Stimulated activated CD4-positive, alpha-beta T cell treated with anti-CD3 and anti-CD28 coated beads, Interleukin-12 subunit alpha, Interleukin-12 subunit beta, amount 100 ng/mL, for 48 hours (primary cell): Measurements from ENCODE around the gene PLCH1.
"Not testable (repeated sequence)": the region's sequence is repeated elsewhere in the genome, so short reads cannot be mapped to it uniquely, and the experiment has no call there.

Experiments used
- DNase-seq, 3 donors: peaks; one replicate each; pipeline ENCODE4 v3.0.0-alpha.2; 2020; ENCODE audit warnings: low read depth in 2 of 3, low spot score in 1 of 3

PLCH1 gene

DNA sequence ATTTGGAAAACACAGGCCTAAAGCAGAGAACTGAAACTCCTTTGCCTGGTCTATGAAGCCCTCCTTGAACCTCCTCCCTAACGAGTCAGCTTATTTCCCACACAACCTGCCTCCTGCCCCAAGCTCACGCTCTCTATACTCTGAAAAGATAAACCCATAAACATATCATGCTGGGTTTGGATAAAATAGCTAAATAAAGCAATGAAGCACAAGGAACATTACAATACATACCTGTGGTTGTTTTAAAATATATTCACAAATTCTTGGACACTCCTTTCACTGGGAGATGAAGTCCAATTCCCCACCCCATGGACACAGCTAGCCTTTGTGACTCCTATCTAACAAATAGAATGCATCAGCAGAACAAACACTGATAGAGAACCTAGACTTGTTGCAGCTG lies 98.2 kb downstream of the PLCH1 start:
- no peak for DNase-seq

DNA sequence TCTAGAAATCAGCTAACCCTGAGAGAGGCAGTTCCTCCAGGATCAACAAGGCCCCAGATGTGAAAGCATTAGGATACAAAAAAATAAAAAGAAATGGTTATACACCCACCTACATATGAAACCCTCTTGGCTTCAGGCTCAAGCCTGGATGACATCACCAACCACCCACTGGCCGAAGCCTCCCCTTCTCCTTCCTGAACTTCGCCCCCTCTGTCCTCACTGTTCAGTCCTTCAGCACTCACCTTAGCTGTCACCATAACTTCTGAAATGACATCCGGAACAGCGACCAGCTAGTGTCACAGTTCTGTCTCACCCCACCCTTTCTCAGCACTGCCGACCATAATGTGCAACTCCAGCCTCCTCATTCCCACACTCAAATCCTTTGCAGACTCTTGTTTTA lies 98.7 kb downstream of the PLCH1 start:
- no peak for DNase-seq

DNA sequence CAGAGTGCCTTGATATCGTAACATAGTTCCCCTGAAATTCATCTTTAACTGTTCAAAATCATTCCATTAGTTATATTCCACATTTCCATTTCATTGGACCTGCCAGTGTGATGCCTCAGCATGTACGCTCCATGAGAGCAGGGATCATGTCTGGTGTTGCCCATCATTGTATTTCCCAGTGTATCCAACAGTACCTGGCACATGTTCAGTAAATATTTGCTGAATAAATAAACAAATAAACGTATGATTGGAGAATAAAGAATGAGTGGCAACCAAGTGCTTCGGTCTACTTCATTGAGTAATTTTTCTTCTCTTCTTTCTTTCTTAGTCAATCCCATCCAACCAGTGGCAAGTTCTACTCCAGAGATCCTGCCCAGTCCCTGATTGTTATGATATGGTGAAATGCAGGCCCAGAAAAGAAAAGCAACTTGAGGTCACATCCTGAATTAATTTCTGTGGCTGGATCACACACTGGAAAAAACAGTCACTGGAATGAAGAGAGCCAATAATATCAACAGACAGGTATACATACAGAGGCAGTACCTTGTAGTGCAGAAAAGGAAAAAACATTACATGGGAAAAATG lies 101.2 kb downstream of the PLCH1 start:
- DNase-seq = no peak

DNA sequence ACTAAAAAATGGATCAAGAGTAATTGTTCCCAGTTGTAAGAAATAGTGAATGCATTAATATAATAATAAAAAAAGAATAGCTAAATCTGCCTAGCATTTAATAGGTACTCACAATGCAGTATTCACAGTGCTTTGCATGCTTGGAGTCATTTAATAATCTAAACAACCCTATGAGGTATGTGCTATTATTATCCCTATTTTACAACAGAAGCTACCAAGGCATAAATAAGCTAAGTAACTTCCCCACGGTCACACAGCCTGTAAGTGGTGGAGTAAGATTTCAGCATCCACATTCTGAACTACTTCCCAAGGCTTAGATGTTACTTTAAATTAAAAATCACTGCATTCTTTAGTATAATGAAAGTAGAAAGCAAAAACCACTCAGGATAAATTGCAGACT lies 102.9 kb downstream of the PLCH1 start:
- no peak for DNase-seq

DNA sequence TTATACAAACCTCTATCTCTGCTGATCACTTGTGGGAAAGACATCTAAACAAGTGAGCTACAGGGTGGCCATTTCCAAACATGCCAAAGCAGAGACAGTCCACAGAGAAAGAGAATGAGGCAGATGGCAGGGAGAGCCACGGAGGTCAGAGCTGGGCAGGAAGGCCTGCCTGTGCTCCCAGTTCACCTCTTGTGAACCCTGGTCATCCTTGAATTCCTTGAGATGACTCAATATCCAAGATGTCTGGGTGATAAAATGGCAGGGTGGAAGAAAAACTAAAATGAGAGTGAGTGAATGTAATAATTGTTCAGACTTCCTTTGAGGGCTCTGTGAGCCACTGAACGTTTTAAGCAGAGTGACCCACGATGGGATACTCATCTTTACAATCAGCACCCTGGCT lies 104.8 kb downstream of the PLCH1 start:
- no peak for DNase-seq

DNA sequence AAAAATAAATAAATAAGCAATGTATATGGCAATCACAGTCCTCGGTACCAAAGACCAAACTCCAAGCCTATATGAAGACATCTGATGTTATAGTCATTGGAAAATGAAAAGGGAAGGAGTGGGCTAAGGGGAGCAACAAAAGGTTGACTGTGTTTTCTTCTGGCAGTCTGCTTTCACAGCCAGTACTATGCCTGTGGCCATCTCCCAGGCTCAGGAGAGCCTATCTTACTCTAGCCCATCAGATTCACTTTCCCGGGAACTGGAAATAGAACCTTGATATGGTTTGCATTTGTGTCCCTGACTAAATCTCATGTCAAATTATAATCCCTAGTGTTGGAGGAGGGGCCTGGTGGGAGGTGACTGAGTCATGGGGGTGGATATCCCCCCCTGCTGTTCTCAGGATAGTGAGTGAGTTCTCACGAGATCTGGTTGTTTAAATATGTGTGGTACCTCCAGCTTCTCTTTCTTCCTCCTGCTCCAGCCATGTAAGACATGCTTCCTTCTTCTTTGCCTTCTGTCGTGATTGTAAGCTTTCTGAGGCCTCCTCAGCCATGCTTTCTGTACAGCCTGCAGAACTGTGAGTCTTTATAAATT lies 105.3 kb downstream of the PLCH1 start:
- DNase-seq = no peak

DNA sequence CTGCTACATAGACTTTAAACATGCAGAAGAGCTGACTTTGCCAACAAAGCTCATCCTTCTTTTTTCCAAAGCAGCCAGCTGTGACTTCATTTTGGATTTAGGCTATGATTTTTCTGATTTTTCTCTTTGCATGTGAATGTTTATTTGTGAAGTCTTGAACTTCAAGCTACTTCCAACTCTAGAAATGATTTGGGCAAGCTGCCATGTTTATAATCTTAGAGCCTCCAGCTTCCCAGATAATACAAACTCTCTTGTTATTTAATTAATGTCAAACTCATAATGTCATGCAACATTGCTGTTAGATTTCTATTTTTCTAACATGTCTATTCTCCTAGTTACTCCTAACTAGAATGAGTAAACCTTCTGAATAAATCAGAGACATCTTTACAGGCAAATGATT lies 106.4 kb downstream of the PLCH1 start:
- DNase-seq = not testable (repeated sequence)

DNA sequence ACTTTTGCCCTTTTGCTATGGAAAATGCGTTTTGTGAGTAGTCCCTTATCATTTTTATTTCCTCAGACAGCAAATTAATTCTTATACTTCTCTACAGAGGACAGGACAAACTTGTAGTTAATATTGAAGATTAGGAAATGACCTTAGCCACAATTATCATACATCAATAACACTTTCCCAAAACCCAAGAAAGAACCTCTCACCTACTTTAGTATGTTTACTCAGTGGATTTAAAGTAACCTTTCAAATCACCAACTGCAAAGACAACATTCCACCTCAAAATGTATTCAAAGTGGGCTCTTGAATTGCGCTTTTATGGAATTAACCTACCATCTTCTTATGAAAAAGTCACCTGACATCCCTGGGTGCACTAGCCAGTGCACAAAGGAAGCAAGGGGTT lies 107.3 kb downstream of the PLCH1 start:
- no peak for DNase-seq

DNA sequence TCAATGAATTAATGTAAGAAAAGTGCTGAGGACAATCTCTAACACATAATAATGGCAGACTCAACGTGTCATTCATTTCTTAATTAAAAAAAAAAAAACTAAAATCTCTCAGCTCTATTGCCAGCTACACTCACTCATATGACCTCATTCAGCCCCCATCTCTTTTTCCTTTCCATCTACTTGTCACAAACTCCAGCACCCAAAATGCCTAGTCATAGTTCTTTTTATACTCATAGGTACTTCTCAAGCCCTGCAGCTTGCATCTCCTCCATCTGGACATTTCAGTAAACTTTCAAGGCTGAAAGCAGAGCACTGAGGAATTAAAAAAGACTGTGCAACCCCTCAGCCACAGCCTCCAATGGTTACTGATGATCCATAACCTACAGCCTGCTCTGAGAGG lies 109.8 kb downstream of the PLCH1 start:
- DNase-seq = no peak

DNA sequence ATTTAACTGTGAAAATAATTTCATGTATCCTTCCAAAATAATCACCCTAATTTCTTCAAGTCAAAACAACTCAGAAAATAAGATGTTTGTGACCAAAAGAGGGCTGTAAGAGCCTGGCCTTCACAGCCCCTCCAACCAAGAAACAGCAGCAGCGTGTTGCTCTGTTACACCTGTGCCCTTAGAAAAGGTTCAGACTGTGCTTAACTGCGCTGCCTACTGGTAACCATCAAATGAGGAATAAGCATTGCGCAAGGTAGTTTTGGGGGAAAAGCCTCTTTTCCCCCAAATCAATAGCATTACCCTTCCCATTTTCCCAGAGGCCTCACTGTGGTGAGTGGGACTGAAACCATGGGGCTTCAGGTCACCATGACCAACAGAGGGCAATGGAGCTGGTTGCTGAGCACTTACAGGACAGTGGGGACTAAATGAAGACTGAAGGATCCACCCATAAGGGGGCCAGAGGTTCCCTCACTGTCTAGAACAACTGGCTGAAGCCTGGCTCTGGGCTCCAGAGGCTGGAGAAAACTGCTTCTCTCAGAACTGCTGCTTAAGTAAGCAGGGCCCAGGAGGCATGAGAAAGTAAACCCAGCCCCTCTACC lies 110.7 kb downstream of the PLCH1 start:
- DNase-seq = no peak

DNA sequence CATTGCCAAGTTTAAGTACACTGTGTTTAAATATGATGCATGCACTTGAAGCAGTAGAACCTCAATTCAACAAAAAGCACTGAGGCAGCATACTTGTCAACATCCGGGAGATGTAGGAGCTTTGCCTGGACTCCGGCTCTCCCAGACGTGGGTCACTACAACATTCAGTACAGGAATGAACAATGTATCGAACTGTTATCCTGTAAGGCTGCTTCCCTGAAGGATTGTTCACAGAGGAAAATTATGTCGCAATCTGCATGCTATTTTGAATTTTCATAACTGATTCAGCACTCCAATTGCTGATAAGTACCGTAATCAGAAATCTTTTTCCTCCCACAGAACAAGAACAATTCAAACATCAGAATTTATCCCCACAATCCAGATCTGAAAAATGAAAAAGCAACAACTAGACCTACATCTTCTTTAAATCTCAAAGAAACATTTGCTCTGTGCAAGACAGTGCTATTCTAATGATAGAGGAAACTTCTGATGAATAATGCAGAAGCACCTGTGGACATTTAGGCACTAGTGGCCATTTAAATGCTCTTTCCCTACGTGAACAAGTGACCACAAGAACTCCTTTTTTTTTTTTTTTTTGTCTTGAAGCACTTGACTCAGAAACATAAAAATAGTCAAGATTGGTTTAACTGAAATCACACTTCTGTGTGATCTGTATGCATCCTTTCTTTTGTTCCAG lies 113.4 kb downstream of the PLCH1 start:
- DNase-seq = no peak

DNA sequence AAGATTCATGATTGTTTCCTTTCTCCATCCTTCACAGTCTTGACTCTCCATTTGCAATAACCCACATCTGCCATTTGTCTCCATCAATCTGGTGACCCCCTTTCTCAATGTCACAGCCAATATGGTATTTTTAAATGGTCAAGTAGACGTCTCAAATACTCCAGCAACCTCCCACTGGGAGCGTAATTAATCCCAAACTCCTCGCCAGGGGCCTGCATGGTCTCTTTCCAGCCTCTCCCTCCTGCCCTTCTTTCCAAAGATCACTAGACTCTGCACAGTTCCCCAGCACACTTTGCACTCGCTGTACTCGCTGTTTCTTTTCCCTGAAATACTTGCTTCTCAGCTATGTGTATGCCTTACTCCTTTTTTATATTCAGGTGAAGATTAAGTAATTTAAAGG lies 115.3 kb downstream of the PLCH1 start:
- DNase-seq = no peak

DNA sequence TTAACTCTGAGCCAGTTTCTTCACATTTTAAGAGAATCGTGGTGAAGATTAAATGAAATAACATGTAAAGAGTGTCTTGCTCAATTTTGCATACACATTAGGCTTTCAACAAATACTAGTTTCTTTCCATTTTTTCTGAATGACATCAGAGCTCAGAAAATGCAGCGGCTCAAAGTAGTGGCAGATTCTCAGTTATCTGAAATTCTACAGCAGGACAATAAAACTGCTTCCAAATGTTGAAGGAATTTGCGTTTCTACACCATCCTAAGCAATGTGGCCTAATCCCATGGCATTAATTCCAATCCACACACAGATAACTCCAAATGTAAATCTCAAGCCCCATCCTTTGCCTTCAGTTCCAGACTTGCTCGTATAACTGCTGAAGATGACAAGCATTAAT lies 115.8 kb downstream of the PLCH1 start:
- no peak for DNase-seq

DNA sequence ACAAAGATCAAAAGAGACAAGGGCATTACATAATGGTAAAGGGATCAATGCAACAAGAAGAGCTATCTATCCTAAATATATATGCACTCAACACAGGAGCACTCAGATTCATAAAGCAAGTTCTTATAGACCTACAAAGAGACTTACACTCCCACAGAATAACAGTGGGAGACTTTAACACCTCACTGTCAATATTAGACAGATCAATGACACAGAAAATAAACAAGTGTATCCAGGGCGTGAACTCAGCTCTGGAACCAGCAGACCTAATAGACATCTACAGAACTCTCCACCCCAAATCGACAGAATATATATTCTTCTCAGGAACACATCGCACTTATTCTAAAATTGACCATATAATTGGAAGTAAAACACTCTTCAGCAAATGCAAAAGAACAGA lies 122.2 kb downstream of the PLCH1 start:
- DNase-seq = not testable (repeated sequence)

DNA sequence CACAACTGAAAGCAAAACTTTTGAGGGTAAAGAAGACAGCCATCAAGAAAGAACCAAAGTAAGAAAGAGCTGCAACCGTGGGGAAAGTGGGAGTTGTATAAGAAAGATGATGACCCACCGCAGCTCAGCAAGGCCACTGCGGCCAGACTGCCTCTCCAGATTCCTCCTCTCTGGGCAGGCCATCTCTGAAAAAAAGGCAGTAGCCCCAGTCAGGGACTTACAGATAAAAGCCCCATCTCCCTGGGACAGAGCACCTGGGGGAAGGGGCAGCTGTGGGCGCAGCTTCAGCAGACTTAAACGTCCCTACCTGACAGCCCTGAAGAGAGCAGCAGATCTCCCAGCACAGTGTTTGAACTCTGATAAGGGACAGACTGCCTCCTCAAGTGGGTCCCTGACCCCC lies 124.3 kb downstream of the PLCH1 start:
- DNase-seq = not testable (repeated sequence)

DNA sequence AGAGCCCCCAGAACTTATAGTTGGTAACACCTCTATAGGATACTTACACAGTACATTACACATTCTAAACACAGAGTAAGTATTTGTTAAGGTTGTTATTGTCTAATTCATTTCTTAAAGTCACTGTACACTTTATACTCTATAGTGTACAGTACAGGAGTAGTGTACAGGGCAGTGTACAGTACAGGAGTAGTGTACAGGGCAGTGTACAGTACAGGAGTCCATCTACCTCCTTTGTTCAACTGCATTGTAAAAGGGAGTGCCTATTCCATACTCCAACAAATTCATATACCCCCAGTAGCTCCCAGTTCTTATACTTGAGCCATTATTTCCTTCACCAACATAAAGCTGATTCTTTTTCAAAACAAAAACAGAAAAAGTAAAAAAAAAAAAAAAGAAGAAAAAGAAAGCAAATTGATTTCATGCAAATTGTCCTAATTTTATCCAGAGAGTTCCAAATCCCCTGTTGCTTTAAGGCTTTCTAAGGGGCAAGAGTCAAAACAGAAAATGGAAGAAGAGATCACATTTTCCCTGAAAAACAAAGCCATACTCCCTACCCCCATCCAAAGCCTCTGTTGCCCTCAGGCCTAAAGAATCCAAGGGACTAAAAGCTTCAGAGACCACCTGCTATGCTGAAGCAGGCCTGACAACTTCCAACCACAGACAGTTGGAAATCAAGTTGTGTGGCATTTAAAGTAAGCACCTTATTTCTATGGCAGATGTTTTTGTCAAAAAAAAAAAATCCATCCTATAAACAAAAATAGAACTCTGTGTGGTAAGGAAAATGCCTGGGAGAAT lies 125.6 kb downstream of the PLCH1 start:
- DNase-seq = no peak

DNA sequence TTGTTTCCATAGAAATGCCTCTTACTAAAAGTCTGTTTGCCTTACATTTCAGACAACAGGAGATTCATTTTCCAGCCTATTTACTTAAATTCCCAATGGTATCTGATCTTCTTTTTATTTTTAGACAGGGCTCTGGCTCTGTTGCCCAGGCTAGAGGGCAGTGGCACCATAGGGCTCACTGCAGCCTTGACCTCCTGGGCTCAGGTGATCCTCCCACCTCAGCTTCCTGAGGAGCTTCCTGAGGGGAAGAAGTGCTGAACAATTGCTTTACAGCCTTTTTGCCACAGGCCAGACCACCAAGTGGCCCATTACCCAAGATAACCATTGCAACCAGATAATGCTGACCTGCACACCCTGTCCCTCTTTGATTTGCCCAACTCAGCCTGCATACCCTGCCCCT lies 126.3 kb downstream of the PLCH1 start:
- DNase-seq = no peak

DNA sequence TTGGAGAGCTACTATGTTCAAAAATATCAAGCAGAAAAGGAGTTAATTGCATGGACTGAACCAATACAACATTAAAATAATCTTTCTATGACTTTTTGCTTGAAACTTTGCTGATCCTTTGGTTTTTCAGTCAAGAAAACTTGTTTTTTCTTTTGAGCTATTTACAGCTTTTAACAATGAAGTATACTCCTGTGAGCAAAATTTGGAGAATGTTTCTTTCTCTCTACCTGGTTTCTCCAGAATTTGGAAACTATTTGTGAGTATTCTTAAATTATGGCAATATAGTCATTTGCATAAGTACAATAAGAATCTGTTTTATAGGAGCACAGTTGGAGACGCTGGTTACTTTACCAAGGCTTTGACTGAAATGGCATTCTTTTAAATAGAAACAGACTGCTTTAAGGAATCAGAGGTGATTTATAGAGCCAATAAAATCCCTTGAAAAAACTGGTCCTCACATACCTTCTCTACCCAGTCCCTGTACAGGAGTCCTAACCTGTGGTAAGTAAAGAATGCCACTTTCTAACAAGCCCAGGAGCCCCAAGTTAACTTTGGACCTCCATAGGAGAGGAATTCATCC lies 127.4 kb downstream of the PLCH1 start:
- no peak for DNase-seq

DNA sequence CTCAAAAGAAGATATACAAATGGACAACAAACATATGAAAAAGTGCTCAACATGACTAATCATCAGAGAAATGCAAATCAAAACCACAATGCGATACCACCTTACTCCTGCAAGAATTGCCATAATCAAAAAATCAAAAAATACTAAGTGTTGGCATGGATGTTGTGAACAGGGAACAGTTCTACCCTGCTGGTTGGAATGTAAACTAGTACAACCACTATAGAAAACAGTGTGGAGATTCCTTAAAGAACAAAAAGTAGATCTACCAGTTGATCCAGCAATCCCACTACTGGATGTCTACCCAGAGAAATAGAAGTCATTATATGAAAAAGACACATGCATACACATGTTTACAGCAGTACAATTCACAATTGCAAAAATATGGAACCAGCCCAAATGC lies 129.7 kb downstream of the PLCH1 start:
- DNase-seq = not testable (repeated sequence)

DNA sequence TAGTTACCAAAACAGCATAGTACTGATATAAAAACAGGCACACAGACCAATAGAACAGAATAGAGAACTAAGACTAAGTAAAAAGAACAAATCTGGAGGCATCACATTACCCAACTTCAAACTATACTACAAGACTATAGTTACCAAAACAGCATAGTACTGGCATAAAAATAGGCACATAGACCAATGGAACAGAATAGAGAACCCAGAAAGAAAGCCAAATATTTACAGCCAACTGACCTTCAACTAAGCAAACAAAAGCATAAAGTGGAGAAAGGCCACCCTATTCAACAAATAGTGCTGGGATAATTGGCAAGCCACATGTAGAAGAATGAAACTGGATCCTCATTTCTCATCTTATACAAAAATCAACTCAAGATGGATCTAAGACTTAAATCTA lies 130.5 kb downstream of the PLCH1 start:
- not testable (repeated sequence) for DNase-seq

DNA sequence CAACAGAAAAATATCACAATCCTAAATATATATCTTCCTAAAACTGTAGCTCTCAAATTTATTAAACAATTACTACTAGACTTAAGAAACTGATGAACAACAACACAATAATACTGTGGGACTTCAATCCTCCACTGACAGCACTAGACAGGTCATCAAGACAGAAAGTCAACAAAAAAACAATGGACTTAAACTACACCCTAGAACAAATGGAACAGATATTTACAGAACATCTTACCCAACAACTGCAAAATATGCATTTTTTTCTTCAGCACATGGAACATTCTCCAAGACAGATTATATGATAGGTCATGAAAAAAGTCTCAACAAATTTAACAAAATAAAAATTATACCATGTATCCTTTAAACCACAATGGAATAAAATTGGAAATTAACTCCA lies 133.4 kb downstream of the PLCH1 start:
- no peak for DNase-seq
